ENCODE measurements around the gene DDB1. TPM values are rescaled to one million over a fixed set of nuclear protein-coding genes. Genes with fewer than 3 reads are reported as not detected.

Gene DDB1
- total RNA-seq, 2 donors from 2014 or later = 122 to 144 TPM

- Histone ChIP-seq H3K36me3 (peaks cover 19% of the 10 kb centered on the region), H3K4me3 (no peak overlapping the region), H3K9me3 (no peaks in the 10 kb centered on the region), H3K27me3 (replicated peaks; ENCODE audit: insufficient read depth) (no peaks in the 10 kb centered on the region), H3K27ac (no peak overlapping the region), H3K4me1 (ENCODE audit: control insufficient read depth in 1 of 2, low read depth in 2 of 2) (no peaks in the 10 kb centered on the region)
- ATAC-seq (ENCODE audit: insufficient number of reproducible peaks, low FRiP score, low read depth) (no peak), DNase-seq (ENCODE audit: low spot score) (no peak)
- TF ChIP-seq CTCF (IDR thresholded peaks at IDR 0.05) = no peak
Observed at GRCh38 chr11:61354208-61354607, 21.3 kb upstream of the DDB1 start.

- no peak for DNase-seq (ENCODE audit: low spot score)
- Histone ChIP-seq H3K36me3 (peaks cover 19% of the 10 kb centered on the region), H3K27me3 (replicated peaks; ENCODE audit: insufficient read depth) (no peaks in the 10 kb centered on the region)
Observed at GRCh38 chr11:61353131-61354067, 20.5 kb upstream of the DDB1 start.

GRCh38 chr11:61352038-61352437, 19.1 kb upstream of the DDB1 start:
- TF ChIP-seq CTCF (IDR thresholded peaks at IDR 0.05) = no peak
- Histone ChIP-seq H3K4me3 (no peak overlapping the region), H3K9me3 (no peaks in the 10 kb centered on the region), H3K36me3 (peaks cover 19% of the 10 kb centered on the region), H3K27me3 (replicated peaks; ENCODE audit: insufficient read depth) (no peaks in the 10 kb centered on the region), H3K4me1 (ENCODE audit: control insufficient read depth in 1 of 2, low read depth in 2 of 2) (no peaks in the 10 kb centered on the region), H3K27ac (no peak overlapping the region)
- ATAC-seq (ENCODE audit: insufficient number of reproducible peaks, low FRiP score, low read depth) (no peak), DNase-seq (ENCODE audit: low spot score) (no peak)

More at GRCh38 chr11:61353131-61354067, 20.5 kb upstream of the DDB1 start:
- Histone ChIP-seq H3K4me3 (no peak overlapping the region), H3K9me3 (no peaks in the 10 kb centered on the region), H3K27ac (no peak overlapping the region), H3K4me1 (ENCODE audit: control insufficient read depth in 1 of 2, low read depth in 2 of 2) (no peaks in the 10 kb centered on the region)
- TF ChIP-seq CTCF (IDR thresholded peaks at IDR 0.05) = no peak
- ATAC-seq (ENCODE audit: insufficient number of reproducible peaks, low FRiP score, low read depth) = no peak

- ATAC-seq (ENCODE audit: insufficient number of reproducible peaks, low FRiP score, low read depth) = no peak
- Histone ChIP-seq H3K27ac (no peak overlapping the region), H3K4me1 (ENCODE audit: control insufficient read depth in 1 of 2, low read depth in 2 of 2) (no peaks in the 10 kb centered on the region), H3K36me3 (peaks cover 19% of the 10 kb centered on the region), H3K9me3 (no peaks in the 10 kb centered on the region), H3K27me3 (replicated peaks; ENCODE audit: insufficient read depth) (no peaks in the 10 kb centered on the region), H3K4me3 (no peak overlapping the region)
- no peak for DNase-seq (ENCODE audit: low spot score)
- TF ChIP-seq CTCF (IDR thresholded peaks at IDR 0.05) = no peak
Observed at GRCh38 chr11:61350803-61351202, 17.9 kb upstream of the DDB1 start.

GRCh38 chr11:61350336-61350735, 17.4 kb upstream of the DDB1 start:
- no peak overlapping the region for H3K27ac ChIP-seq
- no peak overlapping the region for H3K4me3 ChIP-seq
- ATAC-seq (ENCODE audit: insufficient number of reproducible peaks, low FRiP score, low read depth) = no peak
- DNase-seq (ENCODE audit: low spot score) = no peak
- no peaks in the 10 kb centered on the region for H3K4me1 ChIP-seq (ENCODE audit: control insufficient read depth in 1 of 2, low read depth in 2 of 2)
- TF ChIP-seq CTCF (IDR thresholded peaks at IDR 0.05) = no peak
- no peaks in the 10 kb centered on the region for H3K27me3 ChIP-seq (replicated peaks; ENCODE audit: insufficient read depth)
- H3K9me3 ChIP-seq = no peaks in the 10 kb centered on the region
- H3K36me3 ChIP-seq = peaks cover 19% of the 10 kb centered on the region

Measured in thoracic aorta (tissue), 2 donors.